RCC 7860 (cell line): ENCODE measurements around the gene NOL4L.

Experiments
- DNase-seq: peaks from one replicate; pipeline ENCODE4 v3.0.0-alpha.2; 2015; ENCODE audit warnings: low spot score
- FAIRE-seq: peaks from 2 replicates; lab custom pipeline; 2012; peaks lifted over from hg19 to GRCh38; lab: Jason Lieb, UNC

Gene NOL4L

DNA sequence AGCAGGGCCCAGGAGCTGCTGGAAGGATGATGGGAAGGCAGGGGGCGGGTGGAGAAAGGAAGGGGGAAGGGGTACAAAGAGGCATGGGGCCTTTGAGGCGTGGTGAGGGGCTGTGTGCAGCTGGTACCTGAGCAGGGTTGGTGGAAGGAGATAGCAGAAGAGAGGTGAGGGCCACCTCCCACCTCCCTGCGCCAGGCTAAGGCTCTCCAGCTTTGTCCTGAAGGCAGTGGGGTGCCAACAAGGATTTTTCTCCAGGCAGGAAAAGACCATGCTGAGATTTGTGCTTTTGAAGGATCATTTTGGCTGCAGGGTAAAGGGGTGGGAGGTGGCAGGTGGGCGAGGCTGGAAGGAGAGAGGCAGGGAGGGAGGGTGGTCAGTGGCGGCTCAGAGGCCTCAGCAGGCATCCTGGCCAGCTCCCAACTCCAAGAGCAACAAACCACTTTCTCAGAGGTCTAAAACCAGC, 40.8 kb downstream of the NOL4L start:
- FAIRE-seq (no peak), DNase-seq (no peak)

DNA sequence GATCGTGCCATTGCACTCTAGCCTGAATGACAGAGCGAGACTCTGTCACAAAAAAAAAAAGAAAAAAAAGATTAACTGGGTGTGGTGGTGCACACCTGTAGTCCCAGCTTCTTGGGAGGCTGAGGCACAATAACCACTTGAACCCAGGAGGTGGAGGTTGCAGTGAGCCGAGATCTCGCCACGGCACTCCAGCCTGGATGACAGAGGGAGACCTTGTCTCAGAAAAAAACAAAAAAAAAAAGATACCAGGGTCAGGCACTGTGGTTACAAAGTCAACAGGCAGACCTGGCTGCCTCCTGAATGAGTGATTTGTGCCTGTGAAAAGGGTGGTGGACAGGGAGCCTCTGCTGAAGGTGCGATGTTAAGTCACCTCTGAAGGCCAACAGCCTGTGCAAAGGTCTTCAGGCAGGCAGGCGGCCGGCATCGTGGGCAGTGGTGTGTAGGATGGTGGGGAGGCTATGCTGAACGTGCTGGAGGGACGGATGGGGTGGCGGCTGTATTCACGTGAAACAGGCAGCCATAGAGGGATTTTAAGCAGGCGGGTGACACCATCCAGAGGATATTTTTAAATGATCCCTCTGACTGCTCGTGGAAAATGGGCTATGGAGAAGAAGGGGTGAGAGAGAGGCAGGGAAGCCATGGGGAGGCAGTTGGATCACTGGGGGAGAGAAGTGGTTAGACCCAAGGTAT, 41.4 kb downstream of the NOL4L start:
- no peak for FAIRE-seq

DNA sequence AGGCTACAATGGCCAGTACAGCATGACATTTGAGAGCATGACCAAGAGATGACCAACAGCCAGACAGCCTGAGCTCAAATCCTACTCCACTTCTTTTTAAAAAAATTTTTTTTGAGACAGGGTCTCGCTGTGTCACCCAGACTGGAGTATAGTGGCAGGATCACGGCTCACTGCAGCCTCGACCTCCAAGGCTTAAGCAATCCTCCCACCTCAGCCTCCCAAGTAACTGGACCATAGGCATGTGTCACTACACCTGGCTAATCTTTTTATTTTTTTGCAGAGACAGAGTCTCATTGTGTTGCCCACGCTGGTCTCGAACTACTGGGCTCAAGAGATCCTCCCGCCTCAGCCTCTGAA, 42.9 kb downstream of the NOL4L start:
- FAIRE-seq: no peak
- no peak for DNase-seq

More for the DNA sequence above, 41.4 kb downstream of the NOL4L start:
- DNase-seq: no peak

DNA sequence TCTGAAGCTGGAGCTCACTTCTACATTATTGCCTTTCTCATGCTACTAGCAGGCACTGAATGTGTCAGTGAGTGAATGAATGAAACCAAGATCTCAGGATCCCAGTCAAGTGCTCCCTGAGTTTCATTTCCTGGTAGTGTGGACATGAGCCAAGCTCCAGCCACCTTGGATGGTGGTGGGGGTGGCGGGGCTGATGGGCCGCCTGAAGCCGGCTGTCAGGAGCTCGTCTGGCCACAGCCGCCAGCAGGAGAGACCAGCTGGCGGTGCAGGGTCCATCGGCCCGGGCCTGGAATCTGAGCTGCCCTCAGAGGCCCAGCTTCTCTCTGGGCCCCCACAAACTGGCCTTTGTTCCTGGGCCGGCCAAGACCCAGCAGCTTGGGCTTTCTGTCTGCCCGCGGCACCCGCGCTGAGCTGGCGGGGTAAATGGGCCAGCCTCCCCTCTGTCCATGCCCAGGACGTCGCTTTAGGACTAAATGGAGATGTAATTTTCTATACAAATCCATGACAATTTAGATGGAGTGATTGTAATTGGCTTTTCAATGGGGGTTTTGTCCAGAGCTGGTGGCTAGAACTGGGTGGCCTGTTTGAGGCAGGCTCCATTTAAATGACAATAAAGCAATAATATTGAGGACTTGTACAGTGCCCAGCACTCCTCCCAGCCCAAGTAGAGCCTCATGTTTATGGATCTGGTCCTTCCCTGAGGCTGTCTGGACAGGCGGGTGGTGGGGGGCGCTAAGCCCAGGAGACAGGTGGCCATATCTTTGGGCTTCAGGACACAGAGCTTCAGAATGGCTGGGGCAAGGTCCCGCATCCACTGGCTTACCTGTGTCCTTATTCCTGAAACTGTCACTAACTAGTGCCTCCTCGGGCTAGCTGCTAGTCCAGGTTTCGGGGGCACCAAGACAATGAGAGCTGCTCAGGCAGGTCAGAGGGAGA, 43.5 kb downstream of the NOL4L start:
- FAIRE-seq: no peak

DNA sequence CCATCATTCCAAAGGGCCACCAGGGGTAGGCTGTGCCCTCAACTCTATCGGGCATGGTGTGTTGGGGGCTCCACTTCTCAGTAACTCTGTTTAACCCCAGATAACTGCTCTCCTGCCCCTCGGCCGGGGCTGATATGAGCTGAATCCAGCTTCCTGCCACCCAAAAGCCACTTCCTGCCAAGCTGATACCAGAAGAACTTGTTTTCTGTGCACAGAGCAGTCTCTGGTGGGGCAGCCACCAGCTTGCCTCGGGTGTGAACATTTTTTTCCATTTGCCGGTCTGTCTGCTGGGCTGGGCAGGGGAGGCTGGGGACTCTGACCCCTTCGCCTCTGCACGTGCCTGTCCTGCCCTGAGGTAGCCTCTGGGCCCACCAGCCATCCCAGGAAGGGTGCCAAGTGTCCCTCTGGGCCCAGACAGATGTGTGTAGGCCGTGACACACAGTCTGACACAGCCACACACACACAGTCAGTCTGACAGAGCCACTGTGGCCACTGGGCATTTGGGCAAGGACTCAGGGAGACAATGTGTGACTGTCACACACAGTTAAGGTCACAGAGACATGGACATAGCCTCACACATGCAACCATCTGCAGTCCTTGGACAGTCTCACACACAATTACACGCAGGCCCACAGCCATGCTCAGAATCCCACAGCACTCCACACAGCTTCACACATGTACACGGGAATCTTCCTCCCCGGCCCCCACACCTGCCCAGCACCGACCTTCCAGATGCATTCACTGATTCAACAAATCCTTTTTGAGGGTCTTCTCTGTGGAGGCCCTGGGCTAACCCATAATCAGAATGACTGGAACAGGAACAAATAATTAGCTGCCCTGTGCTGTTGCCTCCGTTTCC, 45.1 kb downstream of the NOL4L start:
- no peak for DNase-seq
- no peak for FAIRE-seq

More for the DNA sequence above, 43.5 kb downstream of the NOL4L start:
- DNase-seq: no peak

DNA sequence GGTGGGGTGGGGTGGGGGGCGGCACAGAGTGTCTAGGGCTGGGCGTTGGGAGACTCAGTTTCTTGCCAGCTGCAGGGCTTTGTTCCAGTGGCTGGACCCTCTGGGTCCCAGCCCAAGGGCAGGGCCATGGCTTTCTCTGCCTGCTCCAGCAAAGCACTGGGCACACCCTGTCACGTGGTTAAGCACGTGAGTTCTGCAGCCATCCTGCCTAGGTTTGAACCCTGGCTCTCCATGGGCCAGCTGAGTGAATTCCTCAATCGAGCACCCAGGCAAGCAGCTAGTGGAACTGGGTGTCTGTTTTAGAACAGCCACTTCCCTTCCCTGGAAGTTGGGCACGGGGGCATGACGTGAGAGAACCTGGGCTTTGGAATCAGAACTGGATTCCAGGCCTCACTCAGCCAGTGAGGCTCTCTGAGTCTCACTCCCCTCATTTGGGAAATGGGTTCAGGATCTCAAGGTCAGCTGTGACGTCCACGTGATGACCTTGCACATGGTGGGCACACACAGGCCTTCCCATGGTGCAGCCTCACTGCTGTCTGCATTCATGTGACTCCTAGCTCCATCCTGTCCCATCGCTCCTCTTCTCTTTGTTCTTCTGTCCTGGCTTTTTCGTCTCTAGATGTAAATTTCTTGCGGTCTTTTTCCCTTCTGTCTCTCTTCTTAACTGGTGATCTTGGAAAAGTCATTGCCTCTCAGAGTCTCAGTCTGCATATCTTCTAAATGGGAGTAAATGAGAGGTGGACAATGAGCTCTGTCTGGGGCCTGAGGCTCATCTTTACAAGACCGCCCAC, 45.9 kb downstream of the NOL4L start:
- no peak for DNase-seq
- no peak for FAIRE-seq

DNA sequence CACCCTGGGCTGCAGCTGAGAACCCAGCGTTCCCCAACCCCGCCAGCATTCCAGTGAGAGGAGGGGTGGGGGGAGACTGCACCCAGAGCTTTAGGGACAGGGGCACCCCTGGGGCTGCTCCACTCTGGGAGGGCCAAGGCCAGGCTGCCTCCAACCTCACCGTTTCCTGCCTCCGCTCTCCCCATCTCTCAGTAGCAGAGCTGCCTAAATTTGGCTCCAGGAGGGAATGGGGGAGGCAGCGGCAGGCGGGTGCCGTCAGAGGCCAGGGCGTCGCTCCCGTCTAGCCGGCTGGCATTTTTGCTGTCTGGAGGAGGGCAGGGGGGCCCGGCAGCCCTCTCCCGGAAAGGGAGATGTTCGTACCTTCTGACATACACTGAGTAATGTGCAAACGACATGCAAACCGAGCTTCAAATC, 46.6 kb downstream of the NOL4L start:
- no peak for DNase-seq
- FAIRE-seq: no peak

DNA sequence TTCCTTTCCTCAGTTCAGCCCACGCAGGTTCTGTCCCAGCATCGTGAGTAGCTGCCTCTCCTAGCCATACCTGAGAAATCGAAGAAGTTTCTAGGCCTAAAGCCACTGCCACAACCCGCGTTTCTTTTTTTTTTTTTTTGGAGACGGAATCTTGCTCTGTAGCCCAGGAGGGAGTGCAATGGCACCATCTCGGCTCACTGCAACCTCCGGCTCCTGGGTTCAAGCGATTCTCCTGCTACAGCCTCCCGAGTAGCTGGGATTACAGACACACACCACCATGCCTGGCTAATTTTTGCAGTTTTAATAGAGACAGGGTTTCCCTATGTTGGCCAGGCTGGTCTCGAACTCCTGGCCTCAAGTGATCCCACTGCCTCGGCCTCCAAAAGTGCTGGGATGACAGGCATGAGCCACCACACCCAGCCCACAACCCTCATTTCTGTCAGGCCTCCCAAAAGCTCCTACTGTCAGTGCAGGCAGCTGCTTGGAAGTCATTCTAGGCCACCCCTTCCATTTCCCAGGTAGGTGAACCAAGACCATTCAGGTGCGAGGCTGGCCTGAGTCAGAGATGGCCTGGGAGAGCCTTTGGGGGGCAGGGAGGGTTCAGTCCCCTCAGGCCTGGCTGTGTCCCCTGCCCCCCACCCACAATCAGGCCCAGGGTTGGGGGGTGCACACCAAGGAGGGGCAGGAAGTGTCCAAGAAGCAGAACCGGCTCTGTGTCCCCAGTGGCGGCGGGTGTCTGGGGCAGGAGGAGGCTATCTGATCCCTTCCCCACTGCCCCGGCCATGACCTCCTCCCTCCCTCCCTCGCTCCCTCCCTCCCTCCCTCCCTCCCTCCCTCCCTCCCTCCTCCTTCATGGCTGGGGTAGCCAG, 47.2 kb downstream of the NOL4L start:
- DNase-seq (no peak), FAIRE-seq (no peak)

DNA sequence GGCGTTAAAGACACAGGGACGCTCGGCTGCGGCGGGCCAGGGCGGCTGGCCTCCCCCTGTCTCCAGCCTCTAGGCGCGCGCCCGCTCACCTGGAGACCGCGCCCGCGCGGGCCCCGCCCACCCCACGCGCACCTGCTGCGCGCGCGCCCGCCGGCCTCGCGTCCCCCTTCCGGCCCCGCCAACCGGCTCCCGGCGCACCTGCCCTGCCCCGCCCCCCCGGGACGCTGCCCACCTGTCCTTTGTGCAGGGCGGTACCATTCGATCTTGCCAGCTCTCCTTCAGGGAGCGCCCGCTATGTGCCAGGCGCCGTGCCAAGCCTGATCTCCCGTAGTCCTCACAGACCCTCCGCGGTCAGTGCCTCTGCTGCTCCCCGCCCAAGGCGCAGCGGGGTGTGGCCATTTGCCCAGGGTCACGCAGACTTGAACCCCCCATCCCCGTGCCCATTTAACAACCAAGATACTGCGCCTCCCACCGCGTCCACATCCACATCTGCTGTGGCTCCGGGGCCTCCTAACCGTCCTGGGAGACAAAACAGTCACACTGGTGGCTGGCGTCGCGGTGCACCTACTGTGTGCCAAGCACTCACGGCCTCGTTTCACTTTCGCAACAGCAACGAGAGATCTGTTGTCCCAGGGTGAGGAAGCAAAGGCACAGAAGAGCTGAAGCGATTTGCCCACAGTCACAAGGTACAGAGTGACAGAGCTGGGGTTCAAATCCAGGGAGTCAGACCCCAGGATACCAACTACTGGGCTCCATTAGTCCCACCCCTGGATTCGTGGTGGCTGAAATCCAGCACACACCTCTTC, 48.1 kb downstream of the NOL4L start:
- no peak for FAIRE-seq
- no peak for DNase-seq

DNA sequence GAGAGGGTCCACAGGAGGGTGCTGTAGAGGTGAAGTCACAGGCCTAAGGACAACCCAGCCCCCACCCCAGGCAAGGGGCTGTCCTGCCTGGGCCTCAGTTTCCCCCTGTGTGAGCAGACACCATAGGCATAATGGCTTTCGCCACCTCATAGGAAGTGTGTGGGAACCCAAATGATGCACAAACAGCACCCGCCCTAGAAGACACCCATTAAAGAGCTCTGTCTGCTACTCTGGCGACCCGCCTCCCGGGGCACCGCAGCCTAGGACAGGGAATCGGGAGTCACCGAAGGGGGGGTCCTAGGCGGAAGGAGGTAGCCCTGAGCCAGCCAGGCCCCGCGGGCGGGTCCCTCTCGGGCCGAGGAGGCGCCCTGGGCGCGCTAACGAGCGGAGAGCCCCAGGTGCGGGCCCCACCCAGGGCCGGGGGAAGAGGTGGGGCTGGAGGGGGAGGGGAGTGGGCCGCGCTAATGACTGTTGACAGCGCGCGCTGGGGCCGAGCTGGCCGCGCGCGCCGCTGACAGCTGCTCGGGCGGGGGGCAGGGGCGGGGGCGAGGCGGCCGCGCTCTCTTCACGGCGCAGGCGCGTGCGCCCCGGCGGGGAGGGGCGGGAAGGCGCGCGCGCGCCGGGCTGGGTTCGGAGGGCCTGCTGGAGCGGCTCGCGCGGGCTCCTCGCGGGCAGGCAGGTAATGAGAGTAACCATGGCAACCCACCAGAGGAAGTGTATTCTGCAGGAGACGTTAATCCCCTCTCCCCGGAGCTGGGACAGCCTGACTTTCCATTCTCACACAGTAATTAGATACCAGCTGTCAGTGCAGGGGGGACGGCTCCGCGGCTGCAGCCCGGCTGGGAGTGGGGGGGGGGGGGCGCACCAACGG, 48.9 kb downstream of the NOL4L start:
- no peak for FAIRE-seq
- DNase-seq: no peak

DNA sequence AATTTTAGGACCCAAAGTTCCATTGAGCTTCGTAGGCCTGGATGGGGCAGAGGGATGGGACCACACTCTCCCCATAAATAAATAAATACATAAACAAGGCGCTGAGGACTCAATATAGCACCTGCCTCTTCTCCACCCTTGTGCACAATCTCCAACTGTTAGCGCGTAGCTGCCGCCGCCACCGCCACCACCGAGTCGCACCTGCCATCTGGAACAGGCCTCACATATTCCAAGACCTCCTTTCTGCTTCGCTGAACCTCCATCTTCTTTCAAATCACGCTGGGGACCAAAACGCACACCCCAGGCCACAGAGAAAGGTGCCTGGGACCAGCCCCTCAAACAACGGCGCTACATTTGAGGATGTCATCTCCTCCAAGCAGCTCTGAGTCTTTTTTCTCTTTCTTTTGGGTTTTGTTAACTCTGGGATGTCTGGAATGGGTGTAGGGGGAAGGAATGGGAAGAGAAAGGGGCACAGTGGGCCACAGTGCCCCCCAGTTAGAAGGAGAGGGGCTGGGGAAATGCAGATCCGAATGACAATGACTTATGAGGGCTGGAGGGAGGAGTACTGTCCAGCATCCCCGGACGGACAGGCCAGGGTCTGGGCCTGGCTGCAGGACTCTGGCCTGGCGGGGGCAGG, 49.7 kb downstream of the NOL4L start:
- FAIRE-seq: no peak
- no peak for DNase-seq

DNA sequence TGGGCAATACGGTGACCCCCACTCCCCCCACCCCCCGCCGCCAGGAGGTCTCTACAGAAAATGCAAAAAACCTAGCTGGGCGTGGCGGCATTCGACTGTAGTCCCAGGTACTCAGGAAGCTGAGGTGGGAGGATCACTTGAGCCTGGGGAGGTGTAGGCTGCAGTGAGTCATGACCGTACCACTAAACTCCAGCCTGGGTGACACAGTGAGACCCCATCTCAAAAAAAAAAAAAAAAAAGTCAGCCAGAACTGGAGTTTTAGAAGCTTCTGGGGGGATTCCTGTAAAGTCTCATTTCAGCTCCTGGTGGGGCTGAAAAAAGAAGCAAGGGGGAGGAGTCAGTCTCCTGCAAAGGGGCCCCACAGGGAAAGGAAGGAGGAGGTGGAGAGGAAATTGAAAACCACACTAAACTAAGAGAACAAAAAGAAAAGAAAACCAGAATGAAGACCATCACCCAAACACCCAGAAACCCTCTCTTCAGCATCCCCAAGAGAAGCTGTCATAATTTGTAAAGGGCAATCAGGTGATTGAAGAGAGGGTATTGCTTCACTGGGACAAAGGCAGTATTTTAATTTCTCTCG, 50.4 kb downstream of the NOL4L start:
- FAIRE-seq (no peak), DNase-seq (no peak)

DNA sequence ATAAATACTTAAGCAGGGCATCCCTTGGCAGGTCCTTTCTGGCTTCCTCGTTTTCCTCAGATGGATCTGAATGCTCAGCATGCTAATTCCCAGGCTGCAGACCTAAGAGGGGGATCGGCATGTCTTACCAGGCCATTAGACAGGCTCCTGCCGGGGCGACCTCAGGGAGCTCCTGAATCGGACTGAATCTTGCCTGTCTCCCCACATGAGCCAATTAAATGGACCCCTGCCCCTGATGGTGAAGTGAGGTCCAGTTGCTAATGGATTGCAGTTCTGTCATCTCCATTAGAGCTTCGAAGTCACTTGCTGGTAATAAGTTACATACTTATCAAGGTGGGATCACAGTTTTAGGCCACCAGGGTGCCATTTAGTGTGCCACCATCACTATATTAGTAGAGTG, 51.4 kb downstream of the NOL4L start:
- FAIRE-seq: no peak

DNA sequence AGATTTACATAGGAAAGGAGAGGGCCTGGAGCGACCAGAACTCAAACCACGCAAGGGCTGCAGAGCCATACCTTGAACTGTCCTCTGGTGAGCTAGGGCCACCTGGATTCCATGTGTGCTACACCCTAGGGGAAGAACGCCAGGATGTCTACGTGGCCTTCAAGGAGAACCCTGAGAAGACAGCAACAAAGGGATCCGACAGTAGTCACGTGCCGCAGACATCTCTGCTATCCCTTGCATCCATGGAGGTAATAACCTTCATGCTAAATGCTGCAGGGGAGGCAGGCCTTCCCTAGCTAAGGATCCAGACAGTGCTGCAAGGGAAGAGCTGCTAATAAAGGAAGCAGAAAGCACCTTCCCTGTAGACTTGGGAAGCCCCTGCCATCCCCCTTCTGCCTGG, 52.9 kb downstream of the NOL4L start:
- no peak for DNase-seq
- no peak for FAIRE-seq

More for the DNA sequence above, 51.4 kb downstream of the NOL4L start:
- DNase-seq: no peak

DNA sequence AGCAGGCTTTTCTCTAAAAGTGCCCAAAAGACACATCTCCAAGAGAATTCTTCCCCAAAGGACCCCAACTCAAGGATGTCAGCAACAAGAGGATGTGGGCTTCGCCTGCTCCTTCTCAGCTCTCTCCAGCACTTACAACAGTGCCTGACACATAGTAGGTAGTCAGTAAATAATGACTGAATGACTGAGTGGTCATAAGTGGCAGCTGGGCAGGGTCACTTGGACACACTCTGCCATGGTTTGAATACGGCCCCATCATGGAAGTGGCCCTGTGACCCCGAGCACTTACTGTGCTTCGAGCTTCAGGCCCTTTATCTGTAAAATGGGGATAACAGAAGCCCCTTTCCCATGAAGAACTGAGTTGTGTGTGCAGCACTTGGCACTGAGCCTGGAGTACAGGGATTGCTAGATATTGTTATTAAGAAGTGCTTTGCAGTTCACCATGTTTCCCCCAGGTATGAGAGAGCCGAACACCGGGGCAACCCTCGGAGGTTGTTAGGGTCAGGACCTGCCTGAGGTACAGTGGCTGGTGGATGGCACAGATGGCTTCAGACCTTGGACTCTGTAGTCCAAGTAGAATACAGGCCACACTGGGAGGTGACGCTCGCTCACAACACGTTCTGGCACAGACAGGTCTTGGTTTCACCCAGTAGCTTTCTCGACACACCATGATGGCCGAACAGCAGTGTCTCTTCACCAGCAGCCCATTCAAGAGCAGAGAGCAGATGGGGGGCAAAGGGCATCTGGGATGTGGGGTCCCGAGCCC, 56.0 kb downstream of the NOL4L start:
- no peak for DNase-seq
- no peak for FAIRE-seq
